Endothelial cell (in vitro differentiated cells): Measurements from ENCODE around the gene CRYL1. TPM values are rescaled to one million over a fixed set of nuclear protein-coding genes. Genes with fewer than 3 reads are reported as not detected.

ENCODE experiments used
- DNase-seq: peaks from one replicate; pipeline ENCODE4 v3.0.0; 2021; ENCODE audit warnings: low spot score
- H3K27ac Mint-ChIP-seq: one replicate; pipeline ENCODE4 v1.8.0; 2021; ENCODE audit warnings: mixed read lengths, inconsistent platforms; ENCODE audit not compliant: unreplicated experiment
- H3K27me3 Mint-ChIP-seq: one replicate; pipeline ENCODE4 v1.8.0; 2021; ENCODE audit warnings: mild to moderate bottlenecking, moderate library complexity, mixed read lengths, inconsistent platforms; ENCODE audit not compliant: unreplicated experiment
- H3K36me3 Mint-ChIP-seq: one replicate; pipeline ENCODE4 v1.8.0; 2021; ENCODE audit warnings: mild to moderate bottlenecking, low read depth, mixed read lengths, inconsistent platforms; ENCODE audit not compliant: unreplicated experiment
- H3K4me1 Mint-ChIP-seq: one replicate; pipeline ENCODE4 v1.8.0; 2021; ENCODE audit warnings: mild to moderate bottlenecking, mixed read lengths, inconsistent platforms; ENCODE audit not compliant: unreplicated experiment
- H3K4me3 Mint-ChIP-seq: one replicate; pipeline ENCODE4 v1.8.0; 2021; ENCODE audit warnings: mild to moderate bottlenecking, mixed read lengths, inconsistent platforms; ENCODE audit not compliant: unreplicated experiment
- H3K9me3 Mint-ChIP-seq: one replicate; pipeline ENCODE4 v1.8.0; 2021; ENCODE audit warnings: mixed read lengths, inconsistent platforms; ENCODE audit not compliant: unreplicated experiment
- total RNA-seq: library from RNA; stranded (reverse); fragmentation: NEBNext Ultra II Directional; extraction: Animal tissue kit (Norgen Biotek cat#: 25700); gene quantifications from one replicate; pipeline ENCODE4 v1.2.1, GENCODE V29; 2021; ENCODE audit not compliant: unreplicated experiment
- TF ChIP-seq, protein P1 (sequence below): fragments of 200-600 bp; sonication (generic); IDR thresholded peaks from one replicate; pipeline ENCODE4 v1.5.0; 2021; ENCODE audit warnings: antibody characterized with exemption; ENCODE audit not compliant: unreplicated experiment

CRYL1 gene
- total RNA-seq, 1 donor from 2014 or later: 4.8 TPM

DNA sequence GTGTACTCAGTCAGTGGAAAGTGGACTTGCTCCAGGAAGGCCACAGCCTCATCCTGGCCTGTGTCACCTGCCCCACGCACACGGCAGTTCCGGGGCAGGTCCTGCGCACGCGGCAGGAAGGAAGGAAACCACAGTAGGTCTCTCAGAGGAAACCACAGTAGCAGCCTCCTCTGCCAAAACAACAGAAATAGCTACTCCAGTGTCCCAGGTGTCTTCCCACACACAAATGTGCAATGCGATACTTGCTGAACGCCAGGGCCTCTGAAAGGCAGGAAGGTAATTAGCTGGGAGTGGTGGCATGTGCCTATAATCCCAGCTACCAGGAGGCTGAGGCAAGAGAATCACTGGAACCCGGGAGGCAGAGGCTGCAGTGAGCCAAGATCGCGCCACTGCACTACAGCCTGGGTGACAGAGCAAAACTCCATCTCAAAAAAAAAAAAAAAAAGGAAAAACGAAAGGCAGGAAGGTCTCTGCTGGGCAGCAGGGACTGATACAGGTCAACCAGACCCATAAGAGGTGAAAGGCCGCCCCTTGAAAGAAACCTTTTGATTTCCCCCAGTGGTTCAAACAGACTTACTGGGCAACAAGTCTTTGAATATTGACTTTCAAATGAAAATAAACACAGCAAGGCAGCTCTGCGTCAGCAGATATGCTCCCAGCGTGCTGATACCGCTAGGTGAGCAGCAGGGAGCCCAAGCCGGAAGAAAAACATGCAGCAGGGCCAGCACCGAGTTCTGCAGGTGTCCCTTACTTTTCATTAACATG is 49.5 kb downstream of the CRYL1 start:
- Mint-ChIP-seq H3K9me3 (no peaks in the 10 kb centered on the region), H3K27ac (no peak overlapping the region), H3K4me3 (no peak overlapping the region), H3K4me1 (peaks cover 7% of the 10 kb centered on the region), H3K27me3 (peaks cover 2% of the 10 kb centered on the region), H3K36me3 (no peaks in the 10 kb centered on the region)
- DNase-seq: no peak
- TF ChIP-seq, protein P1, sequence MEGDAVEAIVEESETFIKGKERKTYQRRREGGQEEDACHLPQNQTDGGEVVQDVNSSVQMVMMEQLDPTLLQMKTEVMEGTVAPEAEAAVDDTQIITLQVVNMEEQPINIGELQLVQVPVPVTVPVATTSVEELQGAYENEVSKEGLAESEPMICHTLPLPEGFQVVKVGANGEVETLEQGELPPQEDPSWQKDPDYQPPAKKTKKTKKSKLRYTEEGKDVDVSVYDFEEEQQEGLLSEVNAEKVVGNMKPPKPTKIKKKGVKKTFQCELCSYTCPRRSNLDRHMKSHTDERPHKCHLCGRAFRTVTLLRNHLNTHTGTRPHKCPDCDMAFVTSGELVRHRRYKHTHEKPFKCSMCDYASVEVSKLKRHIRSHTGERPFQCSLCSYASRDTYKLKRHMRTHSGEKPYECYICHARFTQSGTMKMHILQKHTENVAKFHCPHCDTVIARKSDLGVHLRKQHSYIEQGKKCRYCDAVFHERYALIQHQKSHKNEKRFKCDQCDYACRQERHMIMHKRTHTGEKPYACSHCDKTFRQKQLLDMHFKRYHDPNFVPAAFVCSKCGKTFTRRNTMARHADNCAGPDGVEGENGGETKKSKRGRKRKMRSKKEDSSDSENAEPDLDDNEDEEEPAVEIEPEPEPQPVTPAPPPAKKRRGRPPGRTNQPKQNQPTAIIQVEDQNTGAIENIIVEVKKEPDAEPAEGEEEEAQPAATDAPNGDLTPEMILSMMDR: no peak

DNA sequence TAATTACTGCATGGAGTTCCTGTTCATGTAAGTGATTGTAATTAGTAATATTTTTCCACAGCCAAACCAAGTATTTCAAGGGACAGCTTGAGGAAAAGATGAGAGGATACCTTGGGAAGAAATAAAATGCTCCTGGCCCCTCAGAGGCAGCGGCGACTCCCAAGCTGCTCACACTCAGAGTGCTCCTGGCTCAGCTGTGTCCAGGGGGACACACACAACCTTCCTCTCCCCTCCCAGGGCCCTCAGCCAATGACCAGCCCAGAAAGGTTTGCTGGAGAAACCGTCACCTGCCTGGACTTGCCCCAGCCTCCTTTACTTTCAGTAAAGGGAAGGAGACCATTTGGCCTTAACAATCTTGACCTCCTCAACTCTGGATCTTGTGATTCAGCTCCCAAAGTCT is 51.1 kb downstream of the CRYL1 start:
- H3K27ac Mint-ChIP-seq: no peak overlapping the region
- H3K27me3 Mint-ChIP-seq: peaks cover 2% of the 10 kb centered on the region
- H3K36me3 Mint-ChIP-seq: no peaks in the 10 kb centered on the region
- peaks cover 7% of the 10 kb centered on the region for H3K4me1 Mint-ChIP-seq
- DNase-seq: no peak
- H3K4me3 Mint-ChIP-seq: no peak overlapping the region
- TF ChIP-seq, protein P1: no peak
- no peaks in the 10 kb centered on the region for H3K9me3 Mint-ChIP-seq

DNA sequence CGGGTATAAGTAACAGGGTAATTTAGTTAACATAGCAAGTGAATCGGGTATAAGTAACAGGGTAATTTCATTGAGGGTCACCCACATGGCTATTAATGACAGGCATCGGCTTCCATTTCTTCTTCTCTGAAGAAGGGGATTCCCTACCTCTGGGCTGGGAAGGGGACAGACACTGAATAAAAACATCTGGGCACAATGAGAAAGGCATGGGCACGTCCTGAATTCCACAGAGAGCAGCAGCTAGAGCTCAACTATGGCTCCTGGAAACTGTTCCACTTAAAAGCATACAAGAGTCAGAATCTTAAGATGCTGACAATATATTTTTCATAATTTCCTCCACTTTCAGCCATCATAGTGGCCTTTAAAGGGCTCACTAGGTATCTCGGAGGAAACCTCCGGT is 51.8 kb downstream of the CRYL1 start:
- TF ChIP-seq, protein P1: no peak
- Mint-ChIP-seq H3K4me1 (peaks cover 7% of the 10 kb centered on the region), H3K27ac (no peak overlapping the region), H3K36me3 (no peaks in the 10 kb centered on the region), H3K4me3 (no peak overlapping the region), H3K27me3 (peaks cover 2% of the 10 kb centered on the region), H3K9me3 (no peaks in the 10 kb centered on the region)
- no peak for DNase-seq

DNA sequence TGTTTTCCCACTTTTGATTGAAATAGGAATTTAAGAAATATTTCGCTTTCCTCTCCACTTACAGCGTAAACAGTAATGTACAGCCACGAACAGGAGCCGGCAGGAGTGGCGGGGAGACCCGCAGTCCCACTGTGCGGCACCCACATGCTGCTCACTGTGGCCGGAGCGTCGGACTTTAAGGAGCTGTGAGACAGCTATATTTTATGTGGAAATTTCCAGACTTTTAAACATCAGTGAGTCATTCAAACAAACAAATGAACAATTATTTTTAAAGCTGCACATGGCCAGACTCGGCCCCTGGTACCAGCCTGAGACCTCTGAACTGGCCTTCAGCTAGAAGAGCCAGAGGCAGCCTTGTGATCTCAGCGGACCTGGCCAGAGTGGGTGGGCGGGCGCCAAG is 52.5 kb downstream of the CRYL1 start:
- peaks cover 2% of the 10 kb centered on the region for H3K27me3 Mint-ChIP-seq
- peaks cover 7% of the 10 kb centered on the region for H3K4me1 Mint-ChIP-seq
- H3K9me3 Mint-ChIP-seq: no peaks in the 10 kb centered on the region
- TF ChIP-seq, protein P1: no peak
- H3K4me3 Mint-ChIP-seq: no peak overlapping the region
- no peak overlapping the region for H3K27ac Mint-ChIP-seq
- DNase-seq: no peak
- no peaks in the 10 kb centered on the region for H3K36me3 Mint-ChIP-seq

DNA sequence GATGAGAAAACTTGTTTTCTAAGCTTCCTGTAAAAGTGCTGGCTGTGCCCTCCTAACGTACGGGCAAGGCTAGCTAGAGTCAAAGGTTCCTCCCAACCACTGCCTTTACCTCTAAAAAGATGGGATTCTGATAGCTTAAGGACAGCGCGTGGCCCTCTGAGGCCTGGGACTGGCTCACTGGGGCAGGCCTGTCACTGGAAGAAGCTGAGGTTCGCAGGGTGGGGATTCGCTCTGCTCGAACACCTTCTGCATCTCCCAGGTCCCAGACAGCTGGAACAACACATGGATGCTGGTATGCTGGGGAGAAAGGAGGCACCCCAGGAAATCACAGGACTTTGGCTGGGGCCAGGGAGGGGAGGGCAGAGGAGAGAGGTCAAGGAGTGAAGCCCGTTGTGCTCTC is 53.1 kb downstream of the CRYL1 start:
- Mint-ChIP-seq H3K36me3 (no peaks in the 10 kb centered on the region), H3K4me3 (no peak overlapping the region), H3K9me3 (no peaks in the 10 kb centered on the region), H3K27me3 (peaks cover 2% of the 10 kb centered on the region), H3K27ac (no peak overlapping the region), H3K4me1 (peaks cover 7% of the 10 kb centered on the region)
- TF ChIP-seq, protein P1: no peak
- DNase-seq: no peak
